ENCODE measurements around the gene PDE8B. TPM values are rescaled to one million over a fixed set of nuclear protein-coding genes. Genes with fewer than 3 reads are reported as not detected.

PDE8B gene
- total RNA-seq, 1 experiment from 2014 or later, result 0.54 TPM

GRCh38 chr5:77272206-77272605 is 61.7 kb downstream of the PDE8B start:
- CTCF ChIA-PET, result no interaction called here
- Mint-ChIP-seq H3K36me3 (ENCODE audit: insufficient read depth, unreplicated experiment) (no peaks in the 10 kb centered on the region), H3K9me3 (ENCODE audit: low read depth, unreplicated experiment) (no peaks in the 10 kb centered on the region), H3K27me3 (ENCODE audit: unreplicated experiment) (peaks cover 31% of the 10 kb centered on the region), H3K4me3 (ENCODE audit: low read depth, unreplicated experiment) (no peak overlapping the region), H3K27ac (ENCODE audit: unreplicated experiment) (no peak overlapping the region), H3K4me1 (ENCODE audit: low read depth, unreplicated experiment) (no peaks in the 10 kb centered on the region)
- no TSS peak for BruUV-seq (replicated peaks)
- no peak for TF ChIP-seq CTCF (IDR thresholded peaks at IDR 0.05; ENCODE audit: unreplicated experiment)
- intact Hi-C loops (cut with micrococcal nuclease; ENCODE audit: unreplicated experiment), result no loop called here
- no peak for DNase-seq

- no peaks in the 10 kb centered on the region for H3K36me3 Mint-ChIP-seq (ENCODE audit: insufficient read depth, unreplicated experiment)
- intact Hi-C loops (cut with micrococcal nuclease; ENCODE audit: unreplicated experiment), result no loop called here
- no TSS peak for BruUV-seq (replicated peaks)
- no peaks in the 10 kb centered on the region for H3K4me1 Mint-ChIP-seq (ENCODE audit: low read depth, unreplicated experiment)
- DNase-seq, result no peak
- no peak overlapping the region for H3K27ac Mint-ChIP-seq (ENCODE audit: unreplicated experiment)
- no peaks in the 10 kb centered on the region for H3K9me3 Mint-ChIP-seq (ENCODE audit: low read depth, unreplicated experiment)
- CTCF ChIA-PET, result no interaction called here
- peaks cover 26% of the 10 kb centered on the region for H3K27me3 Mint-ChIP-seq (ENCODE audit: unreplicated experiment)
- no peak for TF ChIP-seq CTCF (IDR thresholded peaks at IDR 0.05; ENCODE audit: unreplicated experiment)
- no peak overlapping the region for H3K4me3 Mint-ChIP-seq (ENCODE audit: low read depth, unreplicated experiment)
These were observed 67.3 kb downstream of the PDE8B start for GRCh38 chr5:77277759-77278158.

GRCh38 chr5:77280036-77280435 is 69.6 kb downstream of the PDE8B start:
- BruUV-seq (replicated peaks), result no TSS peak
- Mint-ChIP-seq H3K4me1 (ENCODE audit: low read depth, unreplicated experiment) (no peaks in the 10 kb centered on the region), H3K27ac (ENCODE audit: unreplicated experiment) (no peak overlapping the region), H3K36me3 (ENCODE audit: insufficient read depth, unreplicated experiment) (no peaks in the 10 kb centered on the region), H3K27me3 (ENCODE audit: unreplicated experiment) (peaks cover 42% of the 10 kb centered on the region), H3K4me3 (ENCODE audit: low read depth, unreplicated experiment) (no peak overlapping the region), H3K9me3 (ENCODE audit: low read depth, unreplicated experiment) (no peaks in the 10 kb centered on the region)
- CTCF ChIA-PET, result no interaction called here
- no peak for DNase-seq
- intact Hi-C loops (cut with micrococcal nuclease; ENCODE audit: unreplicated experiment), result no loop called here
- TF ChIP-seq CTCF (IDR thresholded peaks at IDR 0.05; ENCODE audit: unreplicated experiment), result no peak

- no peak for TF ChIP-seq CTCF (IDR thresholded peaks at IDR 0.05; ENCODE audit: unreplicated experiment)
- CTCF ChIA-PET, result no interaction called here
- no peaks in the 10 kb centered on the region for H3K9me3 Mint-ChIP-seq (ENCODE audit: low read depth, unreplicated experiment)
- H3K27ac Mint-ChIP-seq (ENCODE audit: unreplicated experiment), result no peak overlapping the region
- H3K27me3 Mint-ChIP-seq (ENCODE audit: unreplicated experiment), result peaks cover 57% of the 10 kb centered on the region
- no peaks in the 10 kb centered on the region for H3K36me3 Mint-ChIP-seq (ENCODE audit: insufficient read depth, unreplicated experiment)
- no TSS peak for BruUV-seq (replicated peaks)
- no peaks in the 10 kb centered on the region for H3K4me1 Mint-ChIP-seq (ENCODE audit: low read depth, unreplicated experiment)
- no peak for DNase-seq
- intact Hi-C loops (cut with micrococcal nuclease; ENCODE audit: unreplicated experiment), result no loop called here
- no peak overlapping the region for H3K4me3 Mint-ChIP-seq (ENCODE audit: low read depth, unreplicated experiment)
These were observed 71.5 kb downstream of the PDE8B start for GRCh38 chr5:77281969-77282336.
